GM18499 (cell line): ENCODE measurements around the gene LSM8.
"Not testable (repeated sequence)": the region's sequence is repeated elsewhere in the genome, so short reads cannot be mapped to it uniquely, and the experiment has no call there.

ENCODE experiments used
- ATAC-seq: cut with Tn5 transposase; IDR thresholded peaks from one replicate; pipeline ENCODE4 v1.9.1; 2021; ENCODE audit warnings: moderate number of reproducible peaks; ENCODE audit not compliant: insufficient read depth, unreplicated experiment

LSM8 gene

GRCh38 chr7:118183786-118184564 is at the start of gene LSM8:
Gene LSM8 (plus strand): TSS chr7:118184164. CDS start chr7:118184224, 60 bp downstream.
- ATAC-seq, result peak; percentile 95

- ATAC-seq, result not testable (repeated sequence)
Measured at GRCh38 chr7:118134420-118134819, 49.5 kb upstream of the LSM8 start.

GRCh38 chr7:118140468-118140867 is 43.5 kb upstream of the LSM8 start:
- no peak for ATAC-seq

GRCh38 chr7:118142012-118142411 is 42.0 kb upstream of the LSM8 start:
- no peak for ATAC-seq

- peak; percentile 54 for ATAC-seq
Measured at GRCh38 chr7:118148930-118149329, 35.0 kb upstream of the LSM8 start.

GRCh38 chr7:118149394-118149793 is 34.6 kb upstream of the LSM8 start:
- no peak for ATAC-seq

- no peak for ATAC-seq
Measured at GRCh38 chr7:118151671-118152070, 32.3 kb upstream of the LSM8 start.

- no peak for ATAC-seq
Measured at GRCh38 chr7:118152149-118152548, 31.8 kb upstream of the LSM8 start.

- no peak for ATAC-seq
Measured at GRCh38 chr7:118152654-118153053, 31.3 kb upstream of the LSM8 start.

- no peak for ATAC-seq
Measured at GRCh38 chr7:118153551-118154177, 30.3 kb upstream of the LSM8 start.

- no peak for ATAC-seq
Measured at GRCh38 chr7:118158766-118159165, 25.2 kb upstream of the LSM8 start.

GRCh38 chr7:118169146-118169545 is 14.8 kb upstream of the LSM8 start:
- no peak for ATAC-seq

GRCh38 chr7:118175740-118176139 is 8.2 kb upstream of the LSM8 start:
- no peak for ATAC-seq

- ATAC-seq, result no peak
Measured at GRCh38 chr7:118179191-118179590, 4.8 kb upstream of the LSM8 start.

GRCh38 chr7:118182593-118183427 is 1.2 kb upstream of the LSM8 start:
- no peak for ATAC-seq

GRCh38 chr7:118183428-118183785 is 557 bp upstream of the LSM8 start:
- no peak for ATAC-seq

- ATAC-seq, result no peak
Measured at GRCh38 chr7:118184565-118184940, 589 bp downstream of the LSM8 start.

- ATAC-seq, result no peak
Measured at GRCh38 chr7:118185163-118185860, 1.3 kb downstream of the LSM8 start.

- no peak for ATAC-seq
Measured at GRCh38 chr7:118186501-118186900, 2.5 kb downstream of the LSM8 start.

GRCh38 chr7:118194571-118194970 is 10.6 kb downstream of the LSM8 start:
- no peak for ATAC-seq
